Left ventricle myocardium inferior (tissue), 1 donor: ENCODE data around the gene TRMT61A. TPM values are rescaled to one million over a fixed set of nuclear protein-coding genes. Genes with fewer than 3 reads are reported as not detected.
A peak's percentile ranks its signal among the peaks of the same experiment; 100 is the strongest.
"Not testable (repeated sequence)": the region's sequence is repeated elsewhere in the genome, so short reads cannot be mapped to it uniquely, and the experiment has no call there.

Source experiments
- DNase-seq: peaks from one replicate; pipeline ENCODE4 v3.0.0-alpha.2; 2020
- H3K27ac ChIP-seq: fragments of 200-600 bp; replicated peaks from 2 replicates; pipeline ENCODE4 v1.8.0; 2021
- H3K27me3 ChIP-seq: fragments of 200-600 bp; 2 replicates; pipeline ENCODE4 v1.8.0; 2021; ENCODE audit warnings: low read depth
- H3K36me3 ChIP-seq: fragments of 200-600 bp; 2 replicates; pipeline ENCODE4 v1.8.0; 2021
- H3K4me1 ChIP-seq: fragments of 200-600 bp; 2 replicates; pipeline ENCODE4 v1.8.0; 2021
- H3K4me3 ChIP-seq: fragments of 200-600 bp; 2 replicates; pipeline ENCODE4 v1.8.0; 2021; ENCODE audit warnings: mild to moderate bottlenecking, moderate library complexity
- H3K9me3 ChIP-seq: fragments of 200-600 bp; replicated peaks from 2 replicates; pipeline ENCODE4 v1.8.0; 2021
- CTCF ChIP-seq: fragments of 200-600 bp; IDR thresholded peaks from 2 replicates; pipeline ENCODE4 v1.8.0; 2021; ENCODE audit warnings: antibody characterized with exemption, mild to moderate bottlenecking, borderline replicate concordance
- intact Hi-C: fragments of 100-400 bp; cut with micrococcal nuclease; formaldehyde crosslinking; loops from one replicate; pipeline ENCODE4 v1.11.0; 2022
- total RNA-seq: library from RNA; stranded (reverse); fragmentation: NEBNext Ultra II Directional; extraction: Animal tissue kit (Norgen Biotek cat#: 25700); gene quantifications from one replicate; pipeline ENCODE4 v1.2.1, GENCODE V29; 2021
- donor health status: DM: no; HTN: yes; CAD: no; lungs with severe emphysema.

Gene TRMT61A
- total RNA-seq, 1 donor from 2014 or later, result 5.9 TPM

DNA sequence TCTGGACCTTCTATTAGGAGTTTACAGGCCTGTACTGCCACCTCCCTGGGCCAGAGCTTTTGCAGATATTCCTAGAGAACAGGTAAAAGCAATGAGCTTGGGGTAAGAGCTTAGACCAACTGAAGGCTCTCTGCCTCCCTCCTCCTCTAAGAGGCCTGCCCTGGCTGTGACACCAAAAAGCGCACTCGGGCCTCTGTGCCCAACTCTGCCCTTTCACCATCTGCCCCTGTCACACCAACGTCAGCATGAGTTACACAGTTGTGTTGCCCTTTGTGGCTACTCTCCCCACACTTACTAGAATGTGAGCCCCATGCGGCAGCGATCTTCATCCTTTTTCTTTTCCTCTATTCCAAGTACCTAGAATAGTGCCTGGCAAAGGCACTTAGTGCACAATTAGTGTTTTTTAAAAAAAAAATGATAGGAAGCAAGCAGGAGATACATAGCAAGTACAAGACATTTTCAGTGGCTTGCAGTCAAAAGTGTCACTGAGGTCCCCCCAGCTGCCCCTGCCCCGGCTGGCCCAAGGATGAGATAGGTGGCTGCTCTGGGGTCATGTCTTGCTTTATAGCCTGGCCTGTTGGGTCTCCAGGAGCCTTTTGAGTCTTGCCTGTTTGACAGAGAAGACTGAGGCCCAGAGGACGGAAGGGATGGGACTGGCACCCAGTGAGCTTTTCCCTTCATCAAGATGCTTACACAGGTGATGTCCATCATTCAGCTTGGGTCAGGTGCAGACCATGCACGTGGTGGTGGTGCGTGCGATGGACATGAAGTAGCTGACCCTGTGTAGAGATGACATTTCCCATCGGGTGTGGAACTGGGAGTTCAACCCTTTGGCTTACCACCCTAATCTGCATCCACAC lies 18.9 kb upstream of the TRMT61A start:
- peaks cover 50% of the 10 kb centered on the region for H3K36me3 ChIP-seq
- H3K9me3 ChIP-seq, result no peaks in the 10 kb centered on the region
- H3K4me3 ChIP-seq, result no peak overlapping the region
- DNase-seq, result no peak
- TF ChIP-seq CTCF, result no peak
- no peaks in the 10 kb centered on the region for H3K27me3 ChIP-seq
- intact Hi-C loops, result no loop called here
- peaks cover 33% of the 10 kb centered on the region for H3K4me1 ChIP-seq
- no peak overlapping the region for H3K27ac ChIP-seq

GRCh38 chr14:103510724-103511693 lies 18.0 kb upstream of the TRMT61A start:
- intact Hi-C loops, result no loop called here
- Histone ChIP-seq H3K9me3 (no peaks in the 10 kb centered on the region), H3K4me3 (no peak overlapping the region), H3K27ac (no peak overlapping the region), H3K4me1 (peaks cover 39% of the 10 kb centered on the region), H3K36me3 (peaks cover 41% of the 10 kb centered on the region), H3K27me3 (no peaks in the 10 kb centered on the region)
- no peak for DNase-seq
- TF ChIP-seq CTCF, result no peak

DNA sequence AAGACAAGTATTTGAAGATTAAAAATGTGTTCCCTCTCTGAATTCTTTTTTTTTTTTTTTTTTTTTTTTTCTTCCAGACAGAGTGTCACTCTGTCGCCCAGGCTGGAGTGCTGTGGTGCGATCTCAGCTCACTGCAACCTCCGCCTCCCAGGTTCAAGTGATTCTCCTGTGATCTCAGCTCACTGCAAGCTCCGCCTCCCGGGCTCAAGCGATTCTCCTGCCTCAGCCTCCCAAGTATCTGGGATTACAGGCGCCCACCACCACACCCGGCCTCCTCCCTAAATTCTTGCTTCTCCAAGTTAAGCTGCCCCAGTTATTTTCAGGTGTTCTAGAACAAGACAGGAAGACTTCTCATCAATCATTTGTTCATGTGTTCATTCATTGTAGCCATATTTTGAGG lies 16.8 kb upstream of the TRMT61A start:
- H3K4me3 ChIP-seq, intact Hi-C loops, DNase-seq, H3K9me3 ChIP-seq, H3K27me3 ChIP-seq: not testable (repeated sequence)
- H3K27ac ChIP-seq, result peak overlapping the region; percentile 84
- peaks cover 37% of the 10 kb centered on the region for H3K36me3 ChIP-seq
- peaks cover 51% of the 10 kb centered on the region for H3K4me1 ChIP-seq

DNA sequence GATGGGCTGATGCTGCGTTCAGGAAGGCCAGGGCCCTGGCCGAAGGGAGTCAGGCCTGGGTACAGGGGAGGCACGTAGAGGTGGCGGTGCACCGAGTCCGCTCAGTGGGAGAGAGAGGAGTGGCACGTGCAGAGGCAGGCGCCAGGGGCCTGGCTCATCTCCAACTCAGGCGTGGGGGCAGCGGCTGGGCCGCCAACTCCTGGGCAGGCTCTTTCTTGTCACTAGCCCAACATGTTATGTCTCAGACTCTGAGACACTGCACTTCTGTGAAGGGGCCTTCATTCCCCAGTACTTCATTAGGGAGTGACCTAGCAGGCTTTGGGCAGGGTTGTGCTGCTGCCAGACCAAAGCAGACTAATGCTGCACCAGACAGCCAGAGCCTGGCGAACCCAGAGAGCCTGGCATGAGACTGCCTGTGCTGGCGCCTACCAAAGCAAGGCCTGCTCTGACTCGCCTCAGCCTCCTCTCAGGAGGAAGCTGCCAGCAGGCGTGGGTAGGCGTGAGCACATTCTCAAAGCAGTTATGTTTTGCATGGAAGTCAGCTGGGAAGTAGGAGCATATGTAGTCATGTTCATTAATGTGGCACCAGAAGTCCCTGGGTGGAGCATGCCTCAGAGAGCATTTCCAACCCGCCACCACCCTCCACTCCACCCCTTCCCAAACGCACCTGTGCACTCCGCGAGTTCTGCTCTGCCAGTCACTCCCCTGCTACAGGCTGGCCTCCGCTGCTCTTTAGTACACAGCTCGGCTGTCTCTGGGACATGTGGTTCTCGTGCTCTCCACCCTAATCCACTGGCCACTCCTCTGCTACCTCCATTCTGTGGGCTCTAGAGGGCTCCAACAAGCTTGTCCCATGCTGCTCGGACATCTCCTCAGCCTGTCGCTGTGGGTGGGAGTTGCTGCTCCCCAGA lies 16.0 kb upstream of the TRMT61A start:
- no peaks in the 10 kb centered on the region for H3K9me3 ChIP-seq
- peak overlapping the region; percentile 84 for H3K27ac ChIP-seq
- no peak for TF ChIP-seq CTCF
- H3K27me3 ChIP-seq, result no peaks in the 10 kb centered on the region
- no peak overlapping the region for H3K4me3 ChIP-seq
- peaks cover 29% of the 10 kb centered on the region for H3K36me3 ChIP-seq
- intact Hi-C loops, result no loop called here
- peak; percentile 49 for DNase-seq
- peaks cover 55% of the 10 kb centered on the region for H3K4me1 ChIP-seq

- Histone ChIP-seq H3K4me3 (no peak overlapping the region), H3K27me3 (no peaks in the 10 kb centered on the region), H3K4me1 (peaks cover 67% of the 10 kb centered on the region), H3K36me3 (peaks cover 17% of the 10 kb centered on the region), H3K27ac (peak overlapping the region; percentile 11), H3K9me3 (no peaks in the 10 kb centered on the region)
- peak; percentile 13 for DNase-seq
- TF ChIP-seq CTCF, result no peak
- intact Hi-C loops, result no loop called here
Observed at GRCh38 chr14:103514596-103515421, 14.2 kb upstream of the TRMT61A start.
